Fibroblast of mammary gland (primary cell): Measurements from ENCODE around the gene ATXN1.

ENCODE experiments used
- DNase-seq: peaks from one replicate; pipeline ENCODE4 v3.0.0-alpha.2; 2010; ENCODE audit warnings: low read depth
- H3K4me3 ChIP-seq: 2 replicates; pipeline ENCODE4 v1.5.1; 2011; ENCODE audit warnings: low read depth, mild to moderate bottlenecking, low read length, moderate library complexity; ENCODE audit not compliant: control insufficient read depth
- CTCF ChIP-seq: conservative IDR thresholded peaks from 2 replicates; pipeline ENCODE4 v1.5.1; 2011; ENCODE audit warnings: low read depth, low read length, inconsistent platforms; ENCODE audit not compliant: control insufficient read depth, insufficient read depth

ATXN1 gene

GRCh38 chr6:16766043-16766536, 4.8 kb upstream of the ATXN1 start:
- DNase-seq, result peak; percentile 93
- TF ChIP-seq CTCF, result no peak

GRCh38 chr6:16765235-16765634, 4.0 kb upstream of the ATXN1 start:
- no peak for DNase-seq
- H3K4me3 ChIP-seq, result no peak overlapping the region
- no peak for TF ChIP-seq CTCF

More at GRCh38 chr6:16766043-16766536, 4.8 kb upstream of the ATXN1 start:
- H3K4me3 ChIP-seq, result no peak overlapping the region

- no peak overlapping the region for H3K4me3 ChIP-seq
- TF ChIP-seq CTCF, result peak; percentile 45
- peak; percentile 65 for DNase-seq
Measured at GRCh38 chr6:16764188-16764950, 3.1 kb upstream of the ATXN1 start.

GRCh38 chr6:16762550-16763477, 1.6 kb upstream of the ATXN1 start:
- H3K4me3 ChIP-seq, result peak overlapping the region; percentile 81
- peak; percentile 94 for TF ChIP-seq CTCF
- DNase-seq, result peak; percentile 97

GRCh38 chr6:16762268-16762549, 949 bp upstream of the ATXN1 start:
- TF ChIP-seq CTCF, result no peak
- peak overlapping the region; percentile 81 for H3K4me3 ChIP-seq
- DNase-seq, result peak; percentile 27

GRCh38 chr6:16761471-16762267, 409 bp upstream of the ATXN1 start:
- DNase-seq, result peak; percentile 84

More at GRCh38 chr6:16761471-16762267, 409 bp upstream of the ATXN1 start:
- TF ChIP-seq CTCF, result no peak
- H3K4me3 ChIP-seq, result peak overlapping the region; percentile 81
